Tibial nerve (tissue), 4 donors: ENCODE data around the gene LMX1A. TPM values are rescaled to one million over a fixed set of nuclear protein-coding genes. Genes with fewer than 3 reads are reported as not detected.

ENCODE experiments used
- DNase-seq, 2 donors: peaks; one replicate each; pipeline ENCODE4 v3.0.0-alpha.2; 2019; ENCODE audit warnings: low spot score in 2 of 2
- H3K27ac ChIP-seq, 4 donors: fragments of 200-600 bp; sonication (generic) in 3 of 4; one replicate each; pipeline ENCODE4 v1.5.1; 2017 to 2019; ENCODE audit warnings: mild to moderate bottlenecking in 1 of 4
- H3K27me3 ChIP-seq, 2 donors: fragments of 200-600 bp; sonication (generic) in 1 of 2; one replicate each; pipeline versions ENCODE4 v1.5.1 to v1.6.0; 2017 to 2019
- H3K36me3 ChIP-seq, 3 donors: fragments of 200-600 bp; sonication (generic); one replicate each; pipeline ENCODE4 v1.5.1; 2018 to 2019
- H3K4me1 ChIP-seq, 4 donors: fragments of 200-600 bp; sonication (generic) in 3 of 4; one replicate each; pipeline ENCODE4 v1.5.1; 2017 to 2019
- H3K4me3 ChIP-seq, 4 donors: fragments of 200-600 bp; sonication (generic) in 3 of 4; one replicate each; pipeline ENCODE4 v1.5.1; 2017 to 2019; ENCODE audit warnings: mild to moderate bottlenecking in 1 of 4, moderate library complexity in 1 of 4
- H3K9me3 ChIP-seq, 4 donors: fragments of 200-600 bp; sonication (generic) in 3 of 4; one replicate each; pipeline ENCODE4 v1.5.1; 2017 to 2019
- CTCF ChIP-seq, 5 experiments: fragments of 200-600 bp in 3 of 5; fragments of 450-650 bp in 2 of 5; sonication (generic) in 3 of 5; IDR thresholded peaks; one replicate each; pipeline ENCODE4 v1.5.1; 2016 to 2019; ENCODE audit warnings: antibody characterized with exemption in 5 of 5, mild to moderate bottlenecking in 3 of 5, moderate library complexity in 2 of 5
- EP300 ChIP-seq, 2 donors: sonication (generic); formaldehyde crosslinking; IDR thresholded peaks; one replicate each; pipeline ENCODE4 v1.6.1; 2017; ENCODE audit warnings: antibody characterized with exemption in 2 of 2, mild to moderate bottlenecking in 1 of 2
- POLR2A ChIP-seq, 2 donors: fragments of 450-650 bp; IDR thresholded peaks; one replicate each; pipeline ENCODE4 v1.6.1; 2017; ENCODE audit warnings: antibody characterized with exemption in 2 of 2, mild to moderate bottlenecking in 2 of 2, moderate library complexity in 2 of 2
- WGBS, 2 donors: methylation state at CpG; one replicate each; pipeline ENCODE4 v1.1.5; 2018; 5-methylcytosine and 5-hydroxymethylcytosine counted together
- total RNA-seq, 4 donors: library from RNA; depleted of rRNA; stranded (reverse); fragments of >200 nt; gene quantifications; one replicate each; pipeline ENCODE4 v1.1.0, GENCODE V29; 2016

Gene LMX1A
- total RNA-seq, 4 donors from 2014 or later: 0.84 TPM; not detected in 3

GRCh38 chr1:165204548-165204947, 152.0 kb downstream of the LMX1A start:
- WGBS, 2 donors: 54 to 71% methylated on average over 1 of the region's 1 CpG

GRCh38 chr1:165191087-165191486, 165.4 kb downstream of the LMX1A start:
- no peaks in the 10 kb centered on the region for H3K36me3 ChIP-seq
- H3K4me3 ChIP-seq: no peak overlapping the region
- no peaks in the 10 kb centered on the region for H3K9me3 ChIP-seq
- 64 to 78% methylated on average over 4 of the region's 4 CpGs for WGBS, 2 donors
- no peak overlapping the region for H3K27ac ChIP-seq
- H3K4me1 ChIP-seq: no peaks in the 10 kb centered on the region
- TF ChIP-seq POLR2A (IDR thresholded peaks at IDR 0.05): no peak
- no peak for TF ChIP-seq EP300 (IDR thresholded peaks at IDR 0.05)
- TF ChIP-seq CTCF (IDR thresholded peaks at IDR 0.05): no peak
- H3K27me3 ChIP-seq: no peaks in the 10 kb centered on the region
- DNase-seq: no peak

More at GRCh38 chr1:165204548-165204947, 152.0 kb downstream of the LMX1A start:
- H3K27me3 ChIP-seq: no peaks in the 10 kb centered on the region
- H3K27ac ChIP-seq: no peak overlapping the region
- H3K4me1 ChIP-seq: no peaks in the 10 kb centered on the region
- H3K9me3 ChIP-seq: no peaks in the 10 kb centered on the region
- DNase-seq: no peak
- H3K36me3 ChIP-seq: no peaks in the 10 kb centered on the region
- TF ChIP-seq POLR2A (IDR thresholded peaks at IDR 0.05) (no peak), CTCF (IDR thresholded peaks at IDR 0.05) (no peak), EP300 (IDR thresholded peaks at IDR 0.05) (no peak)
- H3K4me3 ChIP-seq: no peak overlapping the region

- Histone ChIP-seq H3K4me3 (no peak overlapping the region), H3K4me1 (no peaks in the 10 kb centered on the region), H3K36me3 (no peaks in the 10 kb centered on the region), H3K27ac (no peak overlapping the region), H3K27me3 (no peaks in the 10 kb centered on the region), H3K9me3 (no peaks in the 10 kb centered on the region)
- WGBS, 2 donors: 89 to 91% methylated on average over 4 of the region's 4 CpGs
- TF ChIP-seq EP300 (IDR thresholded peaks at IDR 0.05): no peak
- no peak for TF ChIP-seq POLR2A (IDR thresholded peaks at IDR 0.05)
- TF ChIP-seq CTCF (IDR thresholded peaks at IDR 0.05): no peak
- DNase-seq: no peak
These were observed 166.6 kb downstream of the LMX1A start for GRCh38 chr1:165189913-165190312.

- DNase-seq: no peak
- 50 to 71% methylated on average over 2 of the region's 2 CpGs for WGBS, 2 donors
These were observed 167.5 kb downstream of the LMX1A start for GRCh38 chr1:165189011-165189410.

GRCh38 chr1:165187031-165188009, 169.2 kb downstream of the LMX1A start:
- Histone ChIP-seq H3K27me3 (no peaks in the 10 kb centered on the region), H3K27ac (no peak overlapping the region), H3K4me3 (no peak overlapping the region), H3K9me3 (peaks cover 0 to 15% (median 0%) of the 10 kb centered on the region in 4 donors), H3K36me3 (no peaks in the 10 kb centered on the region), H3K4me1 (no peaks in the 10 kb centered on the region)
- TF ChIP-seq POLR2A (IDR thresholded peaks at IDR 0.05) (no peak), CTCF (IDR thresholded peaks at IDR 0.05) (no peak), EP300 (IDR thresholded peaks at IDR 0.05) (no peak)
- 50 to 54% methylated on average over 3 of the region's 3 CpGs for WGBS, 2 donors
- DNase-seq: no peak

More at GRCh38 chr1:165189011-165189410, 167.5 kb downstream of the LMX1A start:
- Histone ChIP-seq H3K27me3 (no peaks in the 10 kb centered on the region), H3K9me3 (peaks cover 0 to 2% (median 0%) of the 10 kb centered on the region in 4 donors), H3K4me3 (no peak overlapping the region), H3K36me3 (no peaks in the 10 kb centered on the region), H3K4me1 (no peaks in the 10 kb centered on the region), H3K27ac (no peak overlapping the region)
- TF ChIP-seq EP300 (IDR thresholded peaks at IDR 0.05): no peak
